Neural cell (in vitro differentiated cells): ENCODE data around the gene AKR1B1. TPM values are rescaled to one million over a fixed set of nuclear protein-coding genes. Genes with fewer than 3 reads are reported as not detected.

Experiments
- H2AFZ ChIP-seq: fragments of 200-600, 300-800 bp; sonication (generic), shearing (Covaris generic); 2 replicates; pipeline ENCODE4 v1.6.0; 2014; ENCODE audit warnings: low read depth, mild to moderate bottlenecking, antibody characterized with exemption, low read length, moderate library complexity
- H3F3A ChIP-seq: fragments of 200-600 bp; shearing (Covaris generic); 2 replicates; pipeline ENCODE4 v1.6.1; 2016; ENCODE audit warnings: mild to moderate bottlenecking, moderate library complexity, mixed read lengths, antibody characterized with exemption, low read length; ENCODE audit not compliant: insufficient read depth, poor library complexity, severe bottlenecking
- H3K27ac ChIP-seq: fragments of 200-600, 300-800 bp; sonication (generic), shearing (Covaris generic); 2 replicates; pipeline ENCODE4 v1.5.1; 2014; ENCODE audit warnings: mild to moderate bottlenecking, low read length, moderate library complexity
- H3K27me3 ChIP-seq: fragments of 300-800, 200-600 bp; sonication (generic), shearing (Covaris generic); 2 replicates; pipeline ENCODE4 v1.6.0; 2014; ENCODE audit warnings: mild to moderate bottlenecking, low read depth, low read length, moderate library complexity; ENCODE audit not compliant: insufficient read depth
- H3K36me3 ChIP-seq: fragments of 300-800, 200-600 bp; sonication (generic), shearing (Covaris generic); 2 replicates; pipeline ENCODE4 v1.5.1; 2014; ENCODE audit warnings: mild to moderate bottlenecking, antibody characterized with exemption, low read length, moderate library complexity; ENCODE audit not compliant: insufficient read depth
- H3K4me2 ChIP-seq: fragments of 300-800, 200-600 bp; sonication (generic), shearing (Covaris generic); 2 replicates; pipeline ENCODE4 v1.6.0; 2014; ENCODE audit warnings: mild to moderate bottlenecking, low read length
- H3K4me3 ChIP-seq: fragments of 300-800, 200-600 bp; sonication (generic), shearing (Covaris generic); 2 replicates; pipeline ENCODE4 v1.5.1; 2014; ENCODE audit warnings: mild to moderate bottlenecking, low read length, moderate library complexity
- H3K79me2 ChIP-seq: fragments of 200-600 bp; shearing (Covaris generic); replicated peaks from 2 replicates; pipeline ENCODE4 v1.6.0; 2014; ENCODE audit warnings: mild to moderate bottlenecking, low read length, moderate library complexity; ENCODE audit not compliant: insufficient read depth
- H3K9ac ChIP-seq: fragments of 300-800, 200-600 bp; sonication (generic), shearing (Covaris generic); 2 replicates; pipeline ENCODE4 v1.6.1; 2016; ENCODE audit warnings: mild to moderate bottlenecking, low read length, mixed read lengths
- H3K9me2 ChIP-seq: fragments of 200-600 bp; shearing (Covaris generic); 2 replicates; pipeline ENCODE4 v1.6.1; 2016; ENCODE audit warnings: mild to moderate bottlenecking, low read length, mixed read lengths; ENCODE audit not compliant: insufficient read depth
- H3K9me3 ChIP-seq: fragments of 200-600, 300-800 bp; sonication (generic), shearing (Covaris generic); 2 replicates; pipeline ENCODE4 v1.6.1; 2016; ENCODE audit warnings: mild to moderate bottlenecking, mixed run types, low read length, moderate library complexity, mixed read lengths
- H4K20me1 ChIP-seq: fragments of 200-600 bp; shearing (Covaris generic); 2 replicates; pipeline ENCODE4 v1.6.1; 2016; ENCODE audit warnings: mild to moderate bottlenecking, mixed run types; ENCODE audit not compliant: insufficient read depth
- CTCF ChIP-seq: fragments of 450-650 bp; IDR thresholded peaks from 2 replicates; pipeline ENCODE4 v1.5.1; 2014; ENCODE audit warnings: antibody characterized with exemption, mild to moderate bottlenecking, moderate library complexity; ENCODE audit not compliant: poor library complexity, severe bottlenecking
- EP300 ChIP-seq: fragments of 450-650 bp; conservative IDR thresholded peaks from 2 replicates; pipeline ENCODE4 v1.6.1; 2014; ENCODE audit warnings: antibody characterized with exemption, mild to moderate bottlenecking, moderate library complexity; ENCODE audit not compliant: poor library complexity, severe bottlenecking
- EZH2 ChIP-seq: fragments of 200-600, 300-800 bp; shearing (Covaris generic), sonication (generic); IDR thresholded peaks from 2 replicates; pipeline ENCODE4 v1.6.1; 2014; ENCODE audit warnings: antibody characterized with exemption, low read length, borderline replicate concordance, mild to moderate bottlenecking; ENCODE audit not compliant: insufficient read depth, poor library complexity, severe bottlenecking
- MXI1 ChIP-seq: fragments of 450-650 bp; conservative IDR thresholded peaks from 2 replicates; pipeline ENCODE4 v1.6.1; 2014; ENCODE audit warnings: antibody characterized with exemption, mild to moderate bottlenecking; ENCODE audit not compliant: poor library complexity, severe bottlenecking
- POLR2AphosphoS5 ChIP-seq: IDR thresholded peaks from 2 replicates; pipeline ENCODE4 v1.6.1; 2012
- RAD21 ChIP-seq: fragments of 450-650 bp; conservative IDR thresholded peaks from 2 replicates; pipeline ENCODE4 v1.6.1; 2014; ENCODE audit warnings: antibody characterized with exemption, mild to moderate bottlenecking, moderate library complexity
- REST ChIP-seq: IDR thresholded peaks from 2 replicates; pipeline ENCODE4 v1.6.1; 2012; ENCODE audit warnings: borderline replicate concordance
- SMC3 ChIP-seq: fragments of 450-650 bp; conservative IDR thresholded peaks from 2 replicates; pipeline ENCODE4 v1.6.1; 2014; ENCODE audit warnings: antibody characterized with exemption, mild to moderate bottlenecking, moderate library complexity; ENCODE audit not compliant: poor library complexity
- TAF1 ChIP-seq: IDR thresholded peaks from 2 replicates; pipeline ENCODE4 v1.6.1; 2012; ENCODE audit warnings: low read depth
- polyA plus RNA-seq: library from polyadenylated mRNA; depleted of rRNA; stranded (reverse); fragments of >200 nt; gene quantifications from 2 replicates; pipeline ENCODE4 v1.2.3, GENCODE V29; 2014

Gene AKR1B1
- polyA plus RNA-seq, 1 donor from 2014 or later = 202 TPM

GRCh38 chr7:134444961-134445315, 14.0 kb downstream of the AKR1B1 start:
- Histone ChIP-seq H3K9me2 (no peaks in the 10 kb centered on the region), H3K4me2 (no peak overlapping the region), H3K27ac (no peak overlapping the region), H3K4me3 (no peak overlapping the region), H3K9ac (no peak overlapping the region), H4K20me1 (no peaks in the 10 kb centered on the region), H3F3A (no peaks in the 10 kb centered on the region), H3K36me3 (peaks cover 6% of the 10 kb centered on the region), H3K27me3 (no peaks in the 10 kb centered on the region), H2AFZ (no peak overlapping the region), H3K9me3 (no peaks in the 10 kb centered on the region), H3K79me2 (no peaks in the 10 kb centered on the region)
- TF ChIP-seq POLR2AphosphoS5 (no peak), REST (no peak), EZH2 (no peak), EP300 (no peak), MXI1 (no peak), TAF1 (no peak), SMC3 (no peak), CTCF (no peak), RAD21 (no peak)

GRCh38 chr7:134444198-134444960, 14.5 kb downstream of the AKR1B1 start:
- Histone ChIP-seq H2AFZ (no peak overlapping the region), H3K9ac (no peak overlapping the region), H3K4me3 (no peak overlapping the region), H4K20me1 (no peaks in the 10 kb centered on the region), H3K9me3 (no peaks in the 10 kb centered on the region), H3K4me2 (no peak overlapping the region), H3K27ac (no peak overlapping the region), H3F3A (no peaks in the 10 kb centered on the region), H3K9me2 (no peaks in the 10 kb centered on the region), H3K79me2 (no peaks in the 10 kb centered on the region), H3K27me3 (no peaks in the 10 kb centered on the region), H3K36me3 (peaks cover 6% of the 10 kb centered on the region)
- TF ChIP-seq CTCF (no peak), MXI1 (no peak), EP300 (no peak), REST (no peak), TAF1 (no peak), RAD21 (no peak)
